NK-92 (cell line): ENCODE measurements around the gene CDC42SE1.
"Not testable (repeated sequence)": the region's sequence is repeated elsewhere in the genome, so short reads cannot be mapped to it uniquely, and the experiment has no call there.

Experiments used
- DNase-seq: peaks from one replicate; lab custom pipeline; 2025; ENCODE audit not compliant: unreplicated experiment; lab: John Stamatoyannopoulos, UW

Gene CDC42SE1

GRCh38 chr1:151059109-151060006 is at the start of gene CDC42SE1:
Gene CDC42SE1 (minus strand): TSS chr1:151059622. CDS start chr1:151055730, 3,892 bp downstream.
- DNase-seq, result no peak

- DNase-seq, result no peak
Observed at GRCh38 chr1:151108331-151108730, 48.9 kb upstream of the CDC42SE1 start.

DNA sequence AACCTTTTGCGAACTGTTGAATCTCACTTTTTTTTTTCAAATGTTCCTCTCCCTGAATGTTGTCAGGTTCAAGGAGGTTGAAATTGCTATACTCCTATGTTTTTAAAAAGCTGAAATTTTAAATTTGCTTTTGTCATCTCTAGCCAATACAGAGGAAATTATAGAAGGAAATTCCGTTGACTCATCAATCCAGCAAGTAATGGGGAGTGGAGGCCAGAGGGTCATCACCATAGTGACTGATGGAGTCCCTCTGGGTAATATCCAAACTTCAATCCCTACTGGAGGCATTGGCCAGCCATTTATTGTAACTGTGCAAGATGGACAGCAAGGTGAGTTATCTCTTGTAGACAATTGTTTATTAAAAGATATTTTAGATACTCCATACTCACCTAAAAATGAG is 47.5 kb upstream of the CDC42SE1 start:
- no peak for DNase-seq

- DNase-seq, result no peak
Observed at GRCh38 chr1:151104630-151105029, 45.2 kb upstream of the CDC42SE1 start.

DNA sequence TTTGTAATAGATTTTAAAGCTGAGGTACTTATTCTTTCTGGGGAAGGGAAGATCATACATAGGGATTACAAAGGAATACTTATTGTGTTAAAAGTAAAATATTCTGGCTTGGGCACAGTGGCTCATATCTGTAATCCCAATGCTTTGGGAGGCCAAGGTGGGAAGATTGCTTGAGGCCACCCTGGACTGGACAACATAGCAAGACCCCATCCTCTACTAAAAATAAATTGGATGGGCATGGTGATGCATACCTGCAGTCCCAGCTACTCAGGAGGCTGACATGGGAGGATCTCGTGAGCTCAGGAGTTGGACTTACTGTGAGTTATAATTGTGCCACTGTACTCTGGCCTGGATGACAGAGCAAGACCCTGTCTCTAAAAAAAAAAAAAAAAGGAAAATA is 38.7 kb upstream of the CDC42SE1 start:
- no peak for DNase-seq

GRCh38 chr1:151097426-151097825 is 38.0 kb upstream of the CDC42SE1 start:
- DNase-seq, result not testable (repeated sequence)

DNA sequence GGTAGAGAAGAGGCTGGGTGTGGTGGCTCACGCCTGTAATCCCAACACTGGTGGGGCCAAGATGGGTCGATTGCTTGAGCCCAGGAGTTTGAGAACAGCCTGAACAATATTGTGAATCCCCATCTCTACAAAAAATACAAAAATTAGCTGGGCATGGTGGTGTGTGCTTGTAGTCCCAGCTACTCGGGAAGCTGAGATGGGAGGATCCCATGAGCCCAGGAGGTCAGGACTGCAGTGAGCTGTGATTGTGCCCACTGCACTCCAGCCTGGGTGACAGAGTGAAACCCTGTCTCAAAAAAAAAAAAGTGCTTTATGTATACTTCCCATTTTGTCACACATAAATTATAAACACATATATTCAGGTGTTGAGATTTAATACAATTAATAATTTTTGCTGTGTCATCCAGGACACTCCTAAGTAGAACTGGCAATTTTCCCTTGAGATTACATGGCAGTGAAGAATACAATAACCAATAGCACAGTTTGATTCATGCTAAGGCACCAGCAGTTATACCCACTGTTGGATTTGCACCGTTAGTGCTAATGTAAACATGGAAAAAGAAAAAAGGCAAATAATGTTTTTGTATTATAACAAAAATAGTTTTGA is 26.6 kb upstream of the CDC42SE1 start:
- DNase-seq, result no peak

DNA sequence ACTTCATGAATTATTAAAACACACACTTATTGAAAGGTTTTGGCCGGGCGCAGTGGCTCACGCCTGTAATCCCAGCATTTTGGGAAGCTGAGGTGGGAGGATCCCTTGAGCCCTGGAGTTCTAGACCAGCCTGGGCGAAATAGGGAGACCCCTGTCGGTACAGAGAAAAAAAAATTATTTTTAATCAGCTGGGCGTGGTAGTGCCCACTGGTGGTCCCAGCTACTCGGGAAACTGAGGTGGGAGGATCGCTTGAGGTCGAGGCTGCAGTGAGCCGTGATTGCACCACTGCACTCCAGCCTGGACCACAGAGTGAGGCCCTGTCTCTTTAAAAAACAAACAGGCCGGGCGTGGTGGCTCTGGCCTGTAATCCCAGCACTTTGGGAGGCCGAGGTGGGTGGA is 12.8 kb upstream of the CDC42SE1 start:
- no peak for DNase-seq

- peak; percentile 24 for DNase-seq
Observed at GRCh38 chr1:151070474-151071276, 11.3 kb upstream of the CDC42SE1 start, which contains the start of gene GABPB2. Gene GABPB2 (plus strand): TSS chr1:151070761. CDS start chr1:151088190, 17,429 bp downstream.

GRCh38 chr1:151069103-151069486 is 9.7 kb upstream of the CDC42SE1 start:
- no peak for DNase-seq

- DNase-seq, result no peak
Observed at GRCh38 chr1:151067185-151067584, 7.8 kb upstream of the CDC42SE1 start.

DNA sequence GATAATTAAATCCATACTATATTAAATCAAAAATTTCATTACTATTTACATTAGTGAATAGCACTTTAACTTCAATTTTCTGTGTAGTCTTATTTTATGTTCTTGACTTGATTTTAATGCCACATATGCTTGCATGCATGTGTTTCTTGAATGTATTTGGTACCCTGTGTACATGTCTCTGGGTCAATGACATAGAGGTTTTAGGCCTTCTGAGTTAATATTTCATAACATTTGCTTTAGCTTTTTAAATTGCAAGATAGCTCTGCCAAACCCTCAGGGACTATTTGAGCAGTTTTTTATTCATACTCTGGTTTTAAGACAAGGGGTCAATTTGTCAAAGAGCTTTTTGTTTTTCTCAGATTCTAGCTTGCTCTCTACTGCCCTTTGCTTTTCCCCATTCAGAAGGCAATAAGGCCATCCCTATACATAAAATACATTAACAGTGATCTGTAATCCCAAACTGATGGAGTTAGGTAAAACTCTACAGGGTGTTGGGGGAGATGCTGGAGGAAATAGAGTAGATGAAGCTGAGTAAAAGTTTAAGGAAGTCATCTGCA is 5.7 kb upstream of the CDC42SE1 start:
- DNase-seq, result no peak

DNA sequence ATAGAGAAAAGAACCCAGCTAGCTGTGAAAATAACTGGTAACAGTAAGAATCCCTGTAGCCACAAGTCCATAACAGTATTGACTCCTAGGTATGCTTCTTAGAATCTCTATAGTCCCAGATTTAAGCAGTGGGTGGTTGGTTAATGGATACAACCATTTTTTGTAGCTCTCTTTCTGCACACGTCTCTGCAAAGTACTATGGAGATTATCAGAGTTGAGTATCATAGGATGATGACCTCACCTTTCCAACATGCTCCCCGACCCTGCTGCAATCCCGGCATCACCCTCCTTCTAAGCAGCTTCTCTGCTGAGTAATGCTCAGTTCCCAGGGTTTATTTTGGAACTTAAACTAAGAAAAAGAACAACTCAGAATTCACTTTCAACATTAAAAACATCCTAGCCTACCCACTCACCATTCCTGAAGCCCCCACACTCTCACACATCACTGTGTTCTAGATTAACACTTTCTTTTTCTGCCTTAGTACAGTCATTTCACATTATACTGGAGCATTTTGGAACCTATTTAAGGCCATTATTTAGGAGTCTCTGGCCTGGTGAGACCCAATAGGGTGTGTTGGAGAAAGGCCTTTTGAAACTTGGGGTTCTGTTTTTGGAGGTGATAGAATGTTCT is 3.4 kb upstream of the CDC42SE1 start:
- no peak for DNase-seq

- DNase-seq, result no peak
Observed at GRCh38 chr1:151061704-151062103, 2.3 kb upstream of the CDC42SE1 start.

DNA sequence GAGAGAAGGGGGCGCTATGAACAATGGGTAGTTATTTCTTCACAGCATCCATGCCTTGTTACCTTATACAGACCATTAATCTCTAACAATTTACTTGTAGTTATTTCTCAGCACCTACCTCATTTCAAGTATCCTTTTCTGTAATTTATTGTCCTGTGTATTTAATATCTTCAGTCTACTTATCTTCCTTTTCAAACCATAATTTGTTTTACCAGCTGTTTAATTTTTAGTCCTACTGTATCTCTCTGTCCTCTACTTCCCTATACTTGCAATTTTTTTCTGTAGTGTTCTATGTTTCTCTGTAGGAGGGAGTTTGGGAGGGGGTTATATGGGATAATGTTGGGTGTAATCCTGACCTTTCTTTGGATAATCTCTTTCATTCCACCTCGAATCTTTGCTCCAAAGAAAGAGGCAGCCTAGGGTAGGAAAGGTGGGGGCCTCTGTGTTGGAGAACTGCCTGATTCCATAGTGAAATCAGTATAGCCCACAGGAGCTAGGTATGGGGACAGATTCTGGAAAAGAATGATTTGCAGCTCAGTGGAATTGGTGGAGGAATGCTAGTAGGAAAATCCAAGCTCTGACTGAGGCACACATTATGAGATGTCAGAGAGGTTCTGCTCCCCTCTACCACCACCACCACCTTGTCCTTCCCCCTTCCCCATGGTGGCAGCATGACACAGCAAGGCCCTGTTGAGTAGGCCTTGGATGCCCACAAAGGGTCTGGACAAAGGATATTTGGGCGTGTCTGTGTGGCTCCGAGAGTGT is 1.4 kb upstream of the CDC42SE1 start:
- DNase-seq, result no peak

DNA sequence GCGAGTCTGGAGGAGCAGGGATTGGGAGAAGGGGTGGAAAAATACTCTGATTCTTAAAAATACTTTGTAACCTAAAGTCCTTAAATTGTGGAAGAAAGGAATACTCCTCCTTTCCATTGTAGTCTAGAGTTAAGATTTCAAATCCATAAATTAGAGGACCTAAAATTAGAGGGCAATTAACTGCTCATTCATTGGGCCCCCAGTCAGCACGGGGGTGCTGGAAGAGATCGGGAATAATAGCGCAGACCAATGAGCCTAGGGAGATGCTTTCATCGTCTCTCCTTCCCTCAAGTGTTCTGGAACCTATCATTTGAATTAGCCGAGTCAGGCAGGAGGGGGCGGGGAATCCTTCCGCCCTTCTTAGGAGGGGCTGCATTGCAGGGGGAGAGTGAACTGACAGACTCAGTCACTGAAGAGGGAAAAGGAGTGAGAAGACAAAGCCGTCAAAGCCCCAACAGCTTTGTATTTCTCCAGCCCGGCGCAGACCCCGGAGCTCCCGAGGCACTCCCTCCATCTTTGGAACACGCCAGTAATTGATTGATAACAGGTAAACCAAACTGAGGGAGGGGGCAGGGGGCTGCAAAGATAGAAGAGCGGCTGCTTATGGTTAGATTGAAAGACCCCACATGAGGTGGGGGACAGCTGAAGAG is 710 bp upstream of the CDC42SE1 start, which contains the start of gene MLLT11:
TSS of gene MLLT11 (plus strand) at position 391 of the 650 bp plus-strand sequence. CDS start 6,828 bp downstream, outside the sequence.
- no peak for DNase-seq

DNA sequence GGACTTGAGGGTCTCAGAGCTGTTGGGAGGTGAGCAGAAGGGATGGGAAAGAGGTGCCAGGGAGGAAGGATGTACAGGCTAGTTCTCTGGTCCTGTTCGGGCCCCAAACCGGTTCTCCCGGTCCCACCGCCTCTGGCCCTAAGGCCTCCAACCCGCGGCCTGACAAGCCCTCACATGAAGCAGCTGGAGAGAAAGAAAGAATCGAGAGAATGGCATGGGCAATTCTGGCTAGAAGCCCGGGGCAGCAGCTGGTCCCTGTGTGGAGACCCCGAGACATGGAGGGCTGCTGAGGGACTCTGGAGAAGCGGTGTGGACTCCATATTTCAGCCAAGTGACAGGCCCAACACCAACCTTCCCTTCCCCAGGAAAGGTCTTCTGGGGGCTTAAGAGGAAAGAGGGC is 730 bp downstream of the CDC42SE1 start:
- DNase-seq, result no peak

DNA sequence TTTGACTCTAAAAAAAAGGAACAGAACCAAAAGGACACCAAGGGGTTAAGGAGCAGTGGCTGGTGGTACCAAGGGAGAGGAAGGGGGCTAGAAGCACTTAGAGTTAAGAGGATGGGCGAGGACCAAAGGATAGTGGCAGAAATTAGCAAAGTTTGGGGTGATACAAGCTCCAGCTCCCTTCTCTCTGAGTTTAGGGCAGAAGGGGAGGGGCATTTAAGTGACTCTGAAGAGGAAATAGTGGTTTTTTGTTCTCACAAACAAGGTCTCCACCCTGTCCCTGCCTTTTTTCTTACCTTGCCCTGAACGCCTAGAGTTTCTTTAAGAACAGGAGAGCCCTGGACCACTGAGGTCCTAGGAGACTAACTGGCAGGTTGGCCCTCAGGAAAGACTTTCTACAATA is 3.3 kb downstream of the CDC42SE1 start:
- DNase-seq, result no peak

- no peak for DNase-seq
Observed at GRCh38 chr1:151055581-151055980, 3.8 kb downstream of the CDC42SE1 start.
